ENCODE data around the gene DGKI.

Gene DGKI

GRCh38 chr7:137609500-137609899, 237.3 kb downstream of the DGKI start:
- no peaks in the 10 kb centered on the region for H3K4me1 Mint-ChIP-seq
- no peak overlapping the region for H3K4me3 Mint-ChIP-seq
- DNase-seq = no peak
- no peaks in the 10 kb centered on the region for H3K9me3 Mint-ChIP-seq
- no peaks in the 10 kb centered on the region for H3K36me3 Mint-ChIP-seq
- no peak overlapping the region for H3K27ac Mint-ChIP-seq
- H3K27me3 Mint-ChIP-seq = peaks cover 10% of the 10 kb centered on the region
- CTCF ChIA-PET = no interaction called here

GRCh38 chr7:137606061-137606674, 240.6 kb downstream of the DGKI start:
- Mint-ChIP-seq H3K4me3 (no peak overlapping the region), H3K27me3 (peaks cover 8% of the 10 kb centered on the region), H3K36me3 (no peaks in the 10 kb centered on the region), H3K4me1 (no peaks in the 10 kb centered on the region), H3K9me3 (no peaks in the 10 kb centered on the region), H3K27ac (no peak overlapping the region)
- no peak for DNase-seq
- CTCF ChIA-PET = interaction anchor here (1.1 to 1.8 kb wide), 4 partner anchors 9 to 403 kb away, joined by 3 to 14 read pairs (median 5); no protein-coding TSS in a partner anchor

- Mint-ChIP-seq H3K4me3 (no peak overlapping the region), H3K36me3 (no peaks in the 10 kb centered on the region)
Observed at GRCh38 chr7:137603043-137603442, 243.7 kb downstream of the DGKI start.

GRCh38 chr7:137601642-137602041, 245.1 kb downstream of the DGKI start:
- no peak for DNase-seq
- H3K4me1 Mint-ChIP-seq = no peaks in the 10 kb centered on the region
- H3K4me3 Mint-ChIP-seq = no peak overlapping the region
- no peaks in the 10 kb centered on the region for H3K36me3 Mint-ChIP-seq
- CTCF ChIA-PET = no interaction called here
- H3K27me3 Mint-ChIP-seq = no peaks in the 10 kb centered on the region
- H3K27ac Mint-ChIP-seq = no peak overlapping the region
- H3K9me3 Mint-ChIP-seq = no peaks in the 10 kb centered on the region

More at GRCh38 chr7:137603043-137603442, 243.7 kb downstream of the DGKI start:
- CTCF ChIA-PET = interaction anchor here (0.9 to 1.1 kb wide), 2 partner anchors 13 to 23 kb away, joined by 3 read pairs; no protein-coding TSS in a partner anchor
- H3K27me3 Mint-ChIP-seq = no peaks in the 10 kb centered on the region
- no peak for DNase-seq
- no peak overlapping the region for H3K27ac Mint-ChIP-seq
- no peaks in the 10 kb centered on the region for H3K9me3 Mint-ChIP-seq
- no peaks in the 10 kb centered on the region for H3K4me1 Mint-ChIP-seq

GRCh38 chr7:137597856-137598255, 248.9 kb downstream of the DGKI start:
- CTCF ChIA-PET = no interaction called here
- no peak overlapping the region for H3K4me3 Mint-ChIP-seq
- H3K36me3 Mint-ChIP-seq = no peaks in the 10 kb centered on the region
- H3K4me1 Mint-ChIP-seq = no peaks in the 10 kb centered on the region
- H3K27ac Mint-ChIP-seq = no peak overlapping the region
- H3K9me3 Mint-ChIP-seq = no peaks in the 10 kb centered on the region
- DNase-seq = no peak
- no peaks in the 10 kb centered on the region for H3K27me3 Mint-ChIP-seq

GRCh38 chr7:137593115-137593711, 253.6 kb downstream of the DGKI start:
- Mint-ChIP-seq H3K27me3 (no peaks in the 10 kb centered on the region), H3K4me1 (no peaks in the 10 kb centered on the region), H3K36me3 (no peaks in the 10 kb centered on the region), H3K9me3 (no peaks in the 10 kb centered on the region), H3K4me3 (no peak overlapping the region), H3K27ac (no peak overlapping the region)
- DNase-seq = no peak
- CTCF ChIA-PET = interaction anchor here (0.8 kb wide), 1 partner anchor 8 kb away, joined by 3 read pairs; no protein-coding TSS in a partner anchor

- H3K27me3 Mint-ChIP-seq = no peaks in the 10 kb centered on the region
- CTCF ChIA-PET = interaction anchor here (0.7 to 1.5 kb wide), 4 partner anchors 12 to 1477 kb away, joined by 3 to 4 read pairs (median 3); no protein-coding TSS in a partner anchor
- no peaks in the 10 kb centered on the region for H3K9me3 Mint-ChIP-seq
- H3K4me3 Mint-ChIP-seq = no peak overlapping the region
- H3K27ac Mint-ChIP-seq = no peak overlapping the region
- no peaks in the 10 kb centered on the region for H3K36me3 Mint-ChIP-seq
- H3K4me1 Mint-ChIP-seq = no peaks in the 10 kb centered on the region
- DNase-seq = no peak
Observed at GRCh38 chr7:137592232-137592896, 254.4 kb downstream of the DGKI start.

GRCh38 chr7:137591421-137591837, 255.3 kb downstream of the DGKI start:
- H3K36me3 Mint-ChIP-seq = no peaks in the 10 kb centered on the region
- CTCF ChIA-PET = interaction anchor here (1.5 kb wide), 2 partner anchors 13 to 1476 kb away, joined by 3 to 4 read pairs; no protein-coding TSS in a partner anchor
- no peak for DNase-seq

GRCh38 chr7:137590756-137591305, 255.9 kb downstream of the DGKI start:
- no peaks in the 10 kb centered on the region for H3K9me3 Mint-ChIP-seq
- no peaks in the 10 kb centered on the region for H3K4me1 Mint-ChIP-seq
- H3K36me3 Mint-ChIP-seq = no peaks in the 10 kb centered on the region
- H3K27me3 Mint-ChIP-seq = no peaks in the 10 kb centered on the region
- no peak overlapping the region for H3K4me3 Mint-ChIP-seq
- DNase-seq = no peak
- CTCF ChIA-PET = interaction anchor here (0.6 to 1.5 kb wide), 3 partner anchors 13 to 1475 kb away, joined by 3 to 4 read pairs (median 3); no protein-coding TSS in a partner anchor
- no peak overlapping the region for H3K27ac Mint-ChIP-seq

More at GRCh38 chr7:137591421-137591837, 255.3 kb downstream of the DGKI start:
- H3K27me3 Mint-ChIP-seq = no peaks in the 10 kb centered on the region
- no peaks in the 10 kb centered on the region for H3K9me3 Mint-ChIP-seq
- no peaks in the 10 kb centered on the region for H3K4me1 Mint-ChIP-seq
- no peak overlapping the region for H3K4me3 Mint-ChIP-seq
- H3K27ac Mint-ChIP-seq = no peak overlapping the region

- Mint-ChIP-seq H3K36me3 (no peaks in the 10 kb centered on the region), H3K27ac (no peak overlapping the region), H3K4me1 (no peaks in the 10 kb centered on the region), H3K9me3 (no peaks in the 10 kb centered on the region), H3K27me3 (no peaks in the 10 kb centered on the region), H3K4me3 (no peak overlapping the region)
- no peak for DNase-seq
- CTCF ChIA-PET = interaction anchor here (0.6 kb wide), 1 partner anchor 704 kb away, joined by 3 read pairs; no protein-coding TSS in a partner anchor
Observed at GRCh38 chr7:137590071-137590755, 256.6 kb downstream of the DGKI start.

- Mint-ChIP-seq H3K36me3 (no peaks in the 10 kb centered on the region), H3K4me3 (no peak overlapping the region), H3K27me3 (no peaks in the 10 kb centered on the region), H3K27ac (no peak overlapping the region), H3K9me3 (no peaks in the 10 kb centered on the region), H3K4me1 (no peaks in the 10 kb centered on the region)
- no peak for DNase-seq
- CTCF ChIA-PET = no interaction called here
Observed at GRCh38 chr7:137587326-137587725, 259.4 kb downstream of the DGKI start.

- no peaks in the 10 kb centered on the region for H3K9me3 Mint-ChIP-seq
- DNase-seq = no peak
- no peaks in the 10 kb centered on the region for H3K4me1 Mint-ChIP-seq
- no peaks in the 10 kb centered on the region for H3K27me3 Mint-ChIP-seq
- CTCF ChIA-PET = interaction anchor here (0.7 to 1.2 kb wide), 2 partner anchors 8 to 692 kb away, joined by 3 read pairs; no protein-coding TSS in a partner anchor
- no peak overlapping the region for H3K27ac Mint-ChIP-seq
- H3K36me3 Mint-ChIP-seq = no peaks in the 10 kb centered on the region
- no peak overlapping the region for H3K4me3 Mint-ChIP-seq
Observed at GRCh38 chr7:137585591-137585990, 261.2 kb downstream of the DGKI start.

- Mint-ChIP-seq H3K4me3 (no peak overlapping the region), H3K4me1 (no peaks in the 10 kb centered on the region), H3K27me3 (no peaks in the 10 kb centered on the region), H3K27ac (no peak overlapping the region), H3K9me3 (no peaks in the 10 kb centered on the region), H3K36me3 (no peaks in the 10 kb centered on the region)
- no peak for DNase-seq
- CTCF ChIA-PET = interaction anchor here (0.7 kb wide), 1 partner anchor 318 kb away, joined by 4 read pairs; no protein-coding TSS in a partner anchor
Observed at GRCh38 chr7:137583172-137583571, 263.6 kb downstream of the DGKI start.
